T-helper 1 cell treated with Interleukin-12 subunit alpha and Interleukin-12 subunit beta and Interleukin-4 antibody, amounts not matched to agents 30 μg/mL and 1 μg/mL, for 36 hours (primary cell): ENCODE results near the gene COL16A1.

Source experiments
- H3K27ac Mint-ChIP-seq: one replicate; pipeline ENCODE4 v1.8.0; 2021; ENCODE audit warnings: mild to moderate bottlenecking, mixed read lengths
- H3K27me3 Mint-ChIP-seq: one replicate; pipeline ENCODE4 v1.8.0; 2021; ENCODE audit warnings: low read depth, mixed read lengths
- H3K36me3 Mint-ChIP-seq: one replicate; pipeline ENCODE4 v1.8.0; 2021; ENCODE audit warnings: low read depth, mixed read lengths
- H3K4me1 Mint-ChIP-seq: one replicate; pipeline ENCODE4 v1.8.0; 2021; ENCODE audit warnings: low read depth, mixed read lengths
- H3K4me3 Mint-ChIP-seq: one replicate; pipeline ENCODE4 v1.8.0; 2021; ENCODE audit warnings: mild to moderate bottlenecking, moderate library complexity, mixed read lengths
- H3K9me3 Mint-ChIP-seq: one replicate; pipeline ENCODE4 v1.8.0; 2021; ENCODE audit warnings: mixed read lengths

The COL16A1 gene

GRCh38 chr1:31674626-31675025 is 29.2 kb downstream of the COL16A1 start:
- Mint-ChIP-seq H3K4me3 (no peak overlapping the region), H3K27me3 (peaks cover 15% of the 10 kb centered on the region), H3K27ac (no peak overlapping the region), H3K9me3 (no peaks in the 10 kb centered on the region), H3K4me1 (peaks cover 5% of the 10 kb centered on the region), H3K36me3 (no peaks in the 10 kb centered on the region)

- Mint-ChIP-seq H3K9me3 (no peaks in the 10 kb centered on the region), H3K27me3 (peaks cover 20% of the 10 kb centered on the region), H3K4me3 (no peak overlapping the region), H3K36me3 (no peaks in the 10 kb centered on the region), H3K27ac (no peak overlapping the region), H3K4me1 (peaks cover 9% of the 10 kb centered on the region)
These were observed 30.4 kb downstream of the COL16A1 start for GRCh38 chr1:31673433-31673832.

DNA sequence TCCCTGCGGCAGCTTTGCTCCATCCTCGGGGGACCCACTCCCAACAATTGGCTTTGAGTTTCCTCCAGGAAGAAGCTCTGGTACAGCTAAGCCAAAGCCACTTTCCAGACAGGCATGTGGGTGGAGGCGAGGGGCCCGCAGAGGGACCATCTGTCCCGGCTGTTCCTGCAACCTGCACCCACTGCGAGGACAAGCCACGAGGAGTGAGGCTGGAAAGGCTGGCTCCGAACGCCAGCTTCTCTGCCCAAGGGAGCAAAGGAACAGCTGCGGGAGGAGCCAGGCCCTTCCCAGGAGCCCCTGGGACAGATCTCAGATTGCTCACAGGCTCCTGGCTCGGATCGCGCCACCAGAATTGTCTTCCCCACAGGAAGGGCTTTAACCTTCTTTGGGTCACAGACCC is 30.8 kb downstream of the COL16A1 start:
- Mint-ChIP-seq H3K27ac (no peak overlapping the region), H3K4me3 (no peak overlapping the region), H3K27me3 (peaks cover 20% of the 10 kb centered on the region), H3K36me3 (no peaks in the 10 kb centered on the region), H3K9me3 (no peaks in the 10 kb centered on the region), H3K4me1 (peaks cover 9% of the 10 kb centered on the region)

DNA sequence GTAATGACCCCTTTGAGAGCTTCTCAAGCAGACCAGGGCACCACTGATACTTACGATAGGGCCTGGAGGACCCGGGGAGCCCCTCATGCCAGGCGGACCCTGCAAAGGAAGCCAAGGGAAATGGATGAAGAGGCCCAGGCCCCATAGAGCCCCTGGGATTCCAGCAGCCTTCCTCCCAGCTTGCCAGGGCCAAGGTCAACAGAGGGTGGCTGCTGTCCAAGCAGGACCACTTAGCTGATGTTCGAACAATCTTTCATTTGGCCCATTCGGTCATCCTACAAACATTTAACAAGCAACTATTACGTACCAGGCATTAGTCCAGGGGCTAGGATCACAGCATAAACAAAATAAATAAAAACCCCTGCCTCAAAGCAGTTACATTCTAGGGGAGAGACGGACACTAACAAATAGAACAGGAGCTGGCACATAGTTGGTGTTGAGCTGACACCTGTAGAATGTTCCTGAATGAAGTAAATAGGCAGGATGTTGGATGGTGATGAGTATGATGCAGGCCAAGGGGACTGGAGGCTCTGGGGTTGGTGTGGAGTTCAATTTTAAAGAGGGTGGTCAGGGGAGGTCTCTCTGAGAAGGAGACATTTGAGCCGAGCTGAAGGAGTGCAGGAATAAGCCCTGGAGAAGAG is 32.1 kb downstream of the COL16A1 start:
- Mint-ChIP-seq H3K9me3 (no peaks in the 10 kb centered on the region), H3K27ac (no peak overlapping the region), H3K4me3 (no peak overlapping the region), H3K4me1 (peaks cover 9% of the 10 kb centered on the region), H3K36me3 (no peaks in the 10 kb centered on the region), H3K27me3 (peaks cover 20% of the 10 kb centered on the region)

DNA sequence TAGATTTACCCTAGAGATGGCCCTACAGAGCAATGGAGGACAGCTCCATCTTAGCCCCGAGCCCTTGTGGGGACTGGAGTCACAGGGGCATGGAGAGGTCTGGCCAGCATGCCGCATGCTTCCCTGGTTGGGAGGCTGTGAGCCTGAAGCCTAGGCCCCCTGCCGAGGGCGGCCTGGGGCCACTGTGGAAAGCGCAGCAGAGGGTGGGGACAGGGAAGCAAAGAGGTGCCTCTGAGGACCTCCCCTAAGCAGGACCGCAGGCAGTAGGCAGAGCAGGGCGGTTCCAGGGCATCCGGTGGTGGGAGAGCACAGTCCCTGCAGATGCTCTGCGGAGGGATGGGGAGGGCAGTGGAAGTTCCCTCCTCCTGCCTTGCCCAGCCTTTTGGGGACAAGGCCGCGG is 32.7 kb downstream of the COL16A1 start:
- Mint-ChIP-seq H3K9me3 (no peaks in the 10 kb centered on the region), H3K36me3 (no peaks in the 10 kb centered on the region), H3K4me3 (no peak overlapping the region), H3K27me3 (peaks cover 20% of the 10 kb centered on the region), H3K27ac (no peak overlapping the region), H3K4me1 (peaks cover 9% of the 10 kb centered on the region)

DNA sequence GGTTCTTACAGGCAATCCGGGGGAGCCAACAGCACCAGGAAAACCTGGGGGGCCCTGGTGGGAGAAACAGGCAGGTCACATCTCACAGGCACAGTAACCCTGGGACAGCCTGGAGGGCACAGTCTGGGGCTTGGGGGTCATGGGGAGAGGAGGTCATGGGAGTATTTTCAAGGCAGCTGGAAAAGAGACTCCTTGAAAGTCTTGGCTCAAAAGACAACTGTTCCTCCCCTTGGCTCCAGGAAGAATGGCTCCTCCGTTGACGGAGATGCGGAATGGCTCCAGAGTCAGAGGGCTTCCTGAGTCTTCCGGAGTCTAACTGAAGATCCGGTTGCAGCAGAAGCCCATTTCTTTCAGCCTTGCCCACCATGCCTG is 33.2 kb downstream of the COL16A1 start:
- H3K36me3 Mint-ChIP-seq = no peaks in the 10 kb centered on the region
- H3K9me3 Mint-ChIP-seq = no peaks in the 10 kb centered on the region
- H3K4me1 Mint-ChIP-seq = peaks cover 9% of the 10 kb centered on the region
- peaks cover 20% of the 10 kb centered on the region for H3K27me3 Mint-ChIP-seq
- H3K27ac Mint-ChIP-seq = no peak overlapping the region
- H3K4me3 Mint-ChIP-seq = no peak overlapping the region

DNA sequence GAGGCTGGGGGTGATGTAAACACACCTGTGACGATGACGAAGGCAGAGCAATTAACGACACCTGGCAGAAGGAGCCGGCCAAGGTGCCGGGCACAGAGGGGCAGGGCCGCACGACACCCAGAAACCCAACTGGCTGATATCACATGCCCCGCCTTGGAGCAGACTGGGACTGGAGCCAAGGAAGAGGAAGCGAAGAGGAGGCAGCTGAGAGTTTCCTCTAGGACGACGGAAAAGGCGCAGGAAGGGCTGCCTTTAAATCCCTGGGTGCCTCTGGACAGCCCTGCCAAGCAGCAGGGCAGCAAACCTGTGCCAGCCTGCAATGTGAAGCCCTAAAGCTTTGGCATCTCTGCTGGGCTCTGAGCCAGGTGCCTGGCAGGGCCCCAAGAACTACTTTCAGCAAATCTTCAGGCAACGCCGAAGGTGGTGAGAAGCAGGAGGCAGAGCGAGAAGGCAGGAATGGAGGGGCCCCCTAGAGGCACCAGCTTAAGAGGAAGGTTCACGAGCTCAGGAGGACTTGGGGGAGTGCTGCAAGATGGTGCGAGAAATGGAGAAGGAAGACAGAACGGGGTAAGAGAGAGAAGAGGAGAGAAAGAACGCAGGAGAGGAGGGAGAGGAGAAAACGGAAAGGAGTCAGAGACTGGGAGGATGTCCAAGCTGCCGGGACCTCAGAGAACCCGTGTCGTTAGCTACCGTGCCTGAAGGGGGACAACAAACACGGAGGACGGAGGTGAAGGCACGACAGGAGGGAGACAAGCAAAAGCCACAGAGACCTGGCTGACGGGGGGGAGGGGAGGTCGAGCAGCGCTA is 33.8 kb downstream of the COL16A1 start:
- H3K4me3 Mint-ChIP-seq = peak overlapping the region; percentile 45
- peak overlapping the region; percentile 1 for H3K27ac Mint-ChIP-seq
- peaks cover 9% of the 10 kb centered on the region for H3K4me1 Mint-ChIP-seq
- H3K9me3 Mint-ChIP-seq = no peaks in the 10 kb centered on the region
- H3K36me3 Mint-ChIP-seq = no peaks in the 10 kb centered on the region
- peaks cover 20% of the 10 kb centered on the region for H3K27me3 Mint-ChIP-seq

DNA sequence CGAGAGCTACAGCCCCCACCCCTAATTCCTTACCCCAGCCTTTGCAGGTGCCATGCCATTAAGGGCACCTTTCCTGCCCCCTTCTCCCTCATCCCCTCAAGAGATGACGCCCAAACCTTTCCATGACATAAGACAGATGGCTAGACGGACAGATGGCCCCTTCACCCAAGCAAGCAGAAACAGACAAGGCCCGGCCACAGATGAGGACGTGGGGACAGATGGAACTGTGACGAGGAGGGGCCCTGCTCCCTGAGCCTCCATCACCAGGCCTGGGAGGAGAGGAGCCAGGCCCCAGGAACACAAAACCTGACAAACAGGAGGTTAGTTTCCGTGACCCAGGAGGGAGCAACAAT is 34.4 kb downstream of the COL16A1 start:
- peaks cover 20% of the 10 kb centered on the region for H3K27me3 Mint-ChIP-seq
- H3K4me1 Mint-ChIP-seq = peaks cover 9% of the 10 kb centered on the region
- H3K9me3 Mint-ChIP-seq = no peaks in the 10 kb centered on the region
- H3K4me3 Mint-ChIP-seq = no peak overlapping the region
- H3K27ac Mint-ChIP-seq = no peak overlapping the region
- H3K36me3 Mint-ChIP-seq = no peaks in the 10 kb centered on the region

DNA sequence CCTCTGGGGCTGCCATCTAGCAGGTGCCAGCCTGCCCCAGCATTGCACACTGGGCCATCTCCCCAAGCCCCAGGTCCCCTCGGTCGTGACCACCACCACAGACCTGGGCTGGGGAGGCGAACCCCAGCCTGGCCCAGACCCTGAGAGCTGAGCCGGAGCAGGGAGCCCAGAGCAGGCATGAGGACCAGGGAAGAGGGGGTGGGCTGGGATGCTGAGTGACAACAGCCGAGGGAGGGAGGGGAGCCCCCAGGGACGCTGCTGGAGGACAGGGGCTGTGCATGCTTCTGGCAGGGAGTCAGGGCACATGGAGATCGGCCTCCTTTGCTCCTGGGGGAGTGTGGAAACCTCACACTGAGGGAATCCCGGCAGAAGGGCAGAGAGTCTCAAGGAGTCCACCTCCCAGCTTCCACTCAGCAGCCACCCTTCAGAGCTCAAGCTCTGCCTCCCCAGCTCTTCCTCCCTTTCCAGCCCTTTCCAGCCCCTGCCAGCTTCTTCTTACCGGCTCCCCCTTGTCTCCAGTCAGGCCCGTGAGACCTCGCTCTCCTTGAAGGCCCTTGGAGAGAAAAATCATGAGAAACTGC is 35.4 kb downstream of the COL16A1 start:
- no peaks in the 10 kb centered on the region for H3K9me3 Mint-ChIP-seq
- peaks cover 9% of the 10 kb centered on the region for H3K4me1 Mint-ChIP-seq
- H3K4me3 Mint-ChIP-seq = no peak overlapping the region
- H3K36me3 Mint-ChIP-seq = no peaks in the 10 kb centered on the region
- no peak overlapping the region for H3K27ac Mint-ChIP-seq
- peaks cover 20% of the 10 kb centered on the region for H3K27me3 Mint-ChIP-seq

DNA sequence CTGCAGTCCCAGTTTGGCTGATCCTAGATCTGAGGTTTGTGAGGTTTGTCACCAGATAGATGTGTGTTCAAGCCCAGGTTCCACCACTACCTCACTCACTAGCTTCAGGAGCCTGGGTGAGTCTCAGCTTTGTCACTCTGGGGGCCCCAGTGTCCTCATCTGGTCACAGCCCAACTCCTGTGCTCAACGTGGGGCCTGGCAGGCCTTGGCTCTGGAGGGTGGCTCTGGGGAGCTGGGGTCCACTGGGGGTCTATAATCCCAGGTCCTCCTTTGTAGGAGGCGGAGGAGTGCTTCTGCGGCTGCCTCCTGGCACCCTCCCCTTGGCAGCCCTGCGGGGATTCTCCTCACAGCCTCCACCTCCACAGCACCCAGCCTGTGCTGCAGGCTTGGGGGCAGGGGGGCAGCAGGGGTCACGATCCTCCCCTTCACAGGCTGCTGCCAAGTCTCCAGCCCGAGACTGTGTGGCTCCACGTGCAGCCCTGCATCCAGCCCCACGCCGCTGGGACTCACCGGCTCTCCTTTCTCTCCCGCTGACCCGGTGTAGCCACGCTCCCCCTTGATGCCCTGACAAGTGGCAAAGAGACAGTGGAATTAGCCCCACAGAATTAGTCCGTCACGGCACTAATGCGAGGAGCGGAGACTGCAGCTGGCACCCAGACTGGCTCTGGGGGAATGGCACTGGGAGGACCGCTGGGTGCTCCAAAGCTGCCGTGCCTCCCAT is 36.6 kb downstream of the COL16A1 start:
- H3K27me3 Mint-ChIP-seq = peaks cover 25% of the 10 kb centered on the region
- H3K4me3 Mint-ChIP-seq = no peak overlapping the region
- peaks cover 9% of the 10 kb centered on the region for H3K4me1 Mint-ChIP-seq

DNA sequence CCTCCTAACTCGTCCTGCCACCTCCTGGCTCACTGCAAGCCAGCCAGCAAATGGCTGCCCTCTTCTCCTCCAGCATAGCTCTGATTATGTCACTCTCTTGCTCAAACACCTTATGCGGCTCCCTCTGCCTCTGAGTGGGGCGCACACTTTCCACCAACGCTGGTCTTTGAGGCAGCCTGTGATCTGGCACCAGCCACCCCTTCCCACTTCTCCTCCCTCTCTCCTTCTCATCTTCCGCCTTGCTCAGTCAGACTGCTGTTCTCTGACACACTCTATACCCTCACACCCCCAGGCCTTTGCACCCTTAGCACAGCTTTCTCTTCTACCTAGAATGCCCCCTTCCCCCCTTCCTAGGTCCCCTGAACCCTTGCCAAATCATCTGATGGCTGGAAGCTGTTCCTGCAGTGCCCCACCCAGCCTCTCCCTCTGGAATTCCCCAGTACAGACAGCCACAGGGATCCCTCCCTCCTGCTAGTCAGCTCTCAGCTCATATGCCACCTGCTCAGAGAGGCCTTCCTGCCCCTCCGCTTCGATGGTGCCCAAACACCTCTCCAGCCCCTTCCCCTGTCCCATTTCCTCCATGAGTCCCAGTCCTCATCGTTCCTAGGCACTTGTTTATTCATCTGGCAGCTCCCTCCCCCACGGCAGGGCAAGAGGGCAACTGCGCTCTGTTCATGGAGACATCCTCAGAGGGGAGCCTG is 37.4 kb downstream of the COL16A1 start:
- Mint-ChIP-seq H3K36me3 (no peaks in the 10 kb centered on the region), H3K4me3 (no peak overlapping the region), H3K4me1 (peaks cover 9% of the 10 kb centered on the region), H3K27ac (no peak overlapping the region), H3K9me3 (no peaks in the 10 kb centered on the region), H3K27me3 (peaks cover 25% of the 10 kb centered on the region)

More for the DNA sequence above, 36.6 kb downstream of the COL16A1 start:
- Mint-ChIP-seq H3K27ac (no peak overlapping the region), H3K9me3 (no peaks in the 10 kb centered on the region), H3K36me3 (no peaks in the 10 kb centered on the region)

- Mint-ChIP-seq H3K27me3 (peaks cover 18% of the 10 kb centered on the region), H3K36me3 (no peaks in the 10 kb centered on the region), H3K4me1 (peaks cover 9% of the 10 kb centered on the region), H3K27ac (no peak overlapping the region), H3K4me3 (no peak overlapping the region), H3K9me3 (no peaks in the 10 kb centered on the region)
These were observed 38.5 kb downstream of the COL16A1 start for GRCh38 chr1:31665234-31665878.

- H3K9me3 Mint-ChIP-seq = no peaks in the 10 kb centered on the region
- H3K4me3 Mint-ChIP-seq = no peak overlapping the region
- peaks cover 3% of the 10 kb centered on the region for H3K4me1 Mint-ChIP-seq
- peaks cover 9% of the 10 kb centered on the region for H3K27me3 Mint-ChIP-seq
- no peaks in the 10 kb centered on the region for H3K36me3 Mint-ChIP-seq
- no peak overlapping the region for H3K27ac Mint-ChIP-seq
These were observed 39.3 kb downstream of the COL16A1 start for GRCh38 chr1:31664528-31664927.
